Astrocyte (in vitro differentiated cells and primary cell): Measurements from ENCODE around the gene HNRNPF.

Source experiments
- EZH2 ChIP-seq: IDR thresholded peaks from 2 replicates; pipeline ENCODE4 v1.6.1; 2012; ENCODE audit warnings: mild to moderate bottlenecking, low read length, inconsistent platforms; ENCODE audit not compliant: insufficient read depth
- TF ChIP-seq, protein P1 (sequence below): IDR thresholded peaks from 2 replicates; pipeline ENCODE4 v1.5.1; 2011; ENCODE audit warnings: low read depth, mild to moderate bottlenecking, inconsistent platforms, low read length, moderate library complexity; ENCODE audit not compliant: insufficient read depth

DNA sequence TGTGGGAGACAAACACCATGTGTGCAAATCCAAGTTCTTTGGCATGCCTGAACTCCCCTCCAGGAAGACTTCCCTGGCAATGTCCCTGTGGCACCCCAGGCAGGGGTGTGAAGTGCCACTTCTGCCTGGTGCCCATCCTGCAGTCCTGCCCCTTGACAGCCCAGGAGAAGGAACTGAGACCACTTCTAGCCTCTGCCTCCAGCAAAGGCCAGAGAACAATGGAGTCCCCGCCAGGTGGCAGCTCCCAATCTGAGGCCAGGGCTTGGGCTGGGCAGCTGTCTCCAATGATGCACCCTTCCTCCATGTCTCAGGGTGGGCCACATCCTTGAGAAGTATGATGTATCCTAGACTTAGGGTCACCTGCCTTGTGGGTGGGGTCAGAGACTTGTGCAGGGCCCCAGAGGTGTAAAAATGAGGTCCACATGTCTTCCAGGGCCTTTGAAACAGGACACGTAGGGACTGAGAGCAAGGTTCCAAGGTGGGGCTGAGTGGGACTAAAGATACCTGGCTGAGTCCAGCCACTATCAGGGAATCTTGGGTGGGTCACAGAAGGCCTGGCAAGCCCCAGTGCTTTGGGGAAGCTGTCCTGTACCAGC lies 32.1 kb downstream of the HNRNPF start:
- TF ChIP-seq, protein P1, sequence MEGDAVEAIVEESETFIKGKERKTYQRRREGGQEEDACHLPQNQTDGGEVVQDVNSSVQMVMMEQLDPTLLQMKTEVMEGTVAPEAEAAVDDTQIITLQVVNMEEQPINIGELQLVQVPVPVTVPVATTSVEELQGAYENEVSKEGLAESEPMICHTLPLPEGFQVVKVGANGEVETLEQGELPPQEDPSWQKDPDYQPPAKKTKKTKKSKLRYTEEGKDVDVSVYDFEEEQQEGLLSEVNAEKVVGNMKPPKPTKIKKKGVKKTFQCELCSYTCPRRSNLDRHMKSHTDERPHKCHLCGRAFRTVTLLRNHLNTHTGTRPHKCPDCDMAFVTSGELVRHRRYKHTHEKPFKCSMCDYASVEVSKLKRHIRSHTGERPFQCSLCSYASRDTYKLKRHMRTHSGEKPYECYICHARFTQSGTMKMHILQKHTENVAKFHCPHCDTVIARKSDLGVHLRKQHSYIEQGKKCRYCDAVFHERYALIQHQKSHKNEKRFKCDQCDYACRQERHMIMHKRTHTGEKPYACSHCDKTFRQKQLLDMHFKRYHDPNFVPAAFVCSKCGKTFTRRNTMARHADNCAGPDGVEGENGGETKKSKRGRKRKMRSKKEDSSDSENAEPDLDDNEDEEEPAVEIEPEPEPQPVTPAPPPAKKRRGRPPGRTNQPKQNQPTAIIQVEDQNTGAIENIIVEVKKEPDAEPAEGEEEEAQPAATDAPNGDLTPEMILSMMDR: no peak
- no peak for TF ChIP-seq EZH2
